Left ventricle myocardium inferior (tissue), 1 donor: ENCODE results near the gene NOTUM. TPM values are rescaled to one million over a fixed set of nuclear protein-coding genes. Genes with fewer than 3 reads are reported as not detected.

Experiments
- DNase-seq: peaks from one replicate; pipeline ENCODE4 v3.0.0-alpha.2; 2020
- H3K27ac ChIP-seq: fragments of 200-600 bp; replicated peaks from 2 replicates; pipeline ENCODE4 v1.8.0; 2021
- H3K27me3 ChIP-seq: fragments of 200-600 bp; 2 replicates; pipeline ENCODE4 v1.8.0; 2021; ENCODE audit warnings: low read depth
- H3K36me3 ChIP-seq: fragments of 200-600 bp; 2 replicates; pipeline ENCODE4 v1.8.0; 2021
- H3K4me1 ChIP-seq: fragments of 200-600 bp; 2 replicates; pipeline ENCODE4 v1.8.0; 2021
- H3K4me3 ChIP-seq: fragments of 200-600 bp; 2 replicates; pipeline ENCODE4 v1.8.0; 2021; ENCODE audit warnings: mild to moderate bottlenecking, moderate library complexity
- H3K9me3 ChIP-seq: fragments of 200-600 bp; replicated peaks from 2 replicates; pipeline ENCODE4 v1.8.0; 2021
- CTCF ChIP-seq: fragments of 200-600 bp; IDR thresholded peaks from 2 replicates; pipeline ENCODE4 v1.8.0; 2021; ENCODE audit warnings: antibody characterized with exemption, mild to moderate bottlenecking, borderline replicate concordance
- intact Hi-C: fragments of 100-400 bp; cut with micrococcal nuclease; formaldehyde crosslinking; loops from one replicate; pipeline ENCODE4 v1.11.0; 2022
- total RNA-seq: library from RNA; stranded (reverse); fragmentation: NEBNext Ultra II Directional; extraction: Animal tissue kit (Norgen Biotek cat#: 25700); gene quantifications from one replicate; pipeline ENCODE4 v1.2.1, GENCODE V29; 2021
- donor health status: DM: no; HTN: yes; CAD: no; lungs with severe emphysema.

Gene NOTUM
- total RNA-seq, 1 donor from 2014 or later, result not detected

- H3K36me3 ChIP-seq, result peaks cover 40% of the 10 kb centered on the region
- TF ChIP-seq CTCF, result no peak
- H3K4me3 ChIP-seq, result no peak overlapping the region
- peaks cover 51% of the 10 kb centered on the region for H3K4me1 ChIP-seq
- no peaks in the 10 kb centered on the region for H3K27me3 ChIP-seq
- no peak for DNase-seq
- no peak overlapping the region for H3K27ac ChIP-seq
- intact Hi-C loops, result no loop called here
- no peaks in the 10 kb centered on the region for H3K9me3 ChIP-seq
Observed at GRCh38 chr17:81913394-81914102, 47.4 kb downstream of the NOTUM start.

GRCh38 chr17:81912441-81913309, 48.3 kb downstream of the NOTUM start:
- Histone ChIP-seq H3K4me1 (peaks cover 43% of the 10 kb centered on the region), H3K9me3 (no peaks in the 10 kb centered on the region), H3K36me3 (peaks cover 40% of the 10 kb centered on the region), H3K27me3 (no peaks in the 10 kb centered on the region), H3K4me3 (no peak overlapping the region), H3K27ac (no peak overlapping the region)
- DNase-seq, result no peak
- no peak for TF ChIP-seq CTCF
- intact Hi-C loops, result no loop called here

- no peak for TF ChIP-seq CTCF
- Histone ChIP-seq H3K4me3 (peak overlapping the region; percentile 93), H3K27me3 (no peaks in the 10 kb centered on the region), H3K36me3 (peaks cover 40% of the 10 kb centered on the region), H3K27ac (peak overlapping the region; percentile 66), H3K4me1 (peaks cover 36% of the 10 kb centered on the region), H3K9me3 (no peaks in the 10 kb centered on the region)
- intact Hi-C loops, result no loop called here
- no peak for DNase-seq
Observed at GRCh38 chr17:81911969-81912368, 49.0 kb downstream of the NOTUM start.

- TF ChIP-seq CTCF, result peak; percentile 11
- peak within 1 kb of the TSS; percentile 93 for H3K4me3 ChIP-seq
- intact Hi-C loops, result no loop called here
- H3K36me3 ChIP-seq, result peaks cover 42% of the 10 kb centered on the region
- H3K27me3 ChIP-seq, result no peaks in the 10 kb centered on the region
- DNase-seq, result peak; percentile 91
- peak within 1 kb of the TSS; percentile 79 for H3K27ac ChIP-seq
- peaks cover 30% of the 10 kb centered on the region for H3K4me1 ChIP-seq
- no peaks in the 10 kb centered on the region for H3K9me3 ChIP-seq
Observed at GRCh38 chr17:81911277-81911961, 49.6 kb downstream of the NOTUM start, which contains the start of gene PCYT2. PCYT2 (minus strand) TSS chr17:81911399; CDS start chr17:81911355, 44 bp downstream.

- intact Hi-C loops, result no loop called here
- H3K27ac ChIP-seq, result peak overlapping the region; percentile 79
- peak overlapping the region; percentile 93 for H3K4me3 ChIP-seq
- H3K36me3 ChIP-seq, result peaks cover 47% of the 10 kb centered on the region
- no peaks in the 10 kb centered on the region for H3K9me3 ChIP-seq
- H3K27me3 ChIP-seq, result no peaks in the 10 kb centered on the region
- no peak for TF ChIP-seq CTCF
- no peak for DNase-seq
- peaks cover 24% of the 10 kb centered on the region for H3K4me1 ChIP-seq
Observed at GRCh38 chr17:81910840-81911276, 50.1 kb downstream of the NOTUM start.
